ENCODE data around the gene CD55.

CD55 gene

GRCh38 chr1:207311888-207312603 is 9.4 kb upstream of the CD55 start:
- no peak for TF ChIP-seq CTCF (IDR thresholded peaks at IDR 0.05; ENCODE audit: insufficient read depth, low read depth, low read length, missing control alignments)
- no peak for DNase-seq (ENCODE audit: low read depth)
- H3K4me3 ChIP-seq (ENCODE audit: low read length), result no peak overlapping the region

GRCh38 chr1:207312604-207312920 is 8.9 kb upstream of the CD55 start:
- TF ChIP-seq CTCF (IDR thresholded peaks at IDR 0.05; ENCODE audit: insufficient read depth, low read depth, low read length, missing control alignments), result no peak
- no peak overlapping the region for H3K4me3 ChIP-seq (ENCODE audit: low read length)

GRCh38 chr1:207313131-207313530 is 8.3 kb upstream of the CD55 start:
- no peak overlapping the region for H3K4me3 ChIP-seq (ENCODE audit: low read length)
- TF ChIP-seq CTCF (IDR thresholded peaks at IDR 0.05; ENCODE audit: insufficient read depth, low read depth, low read length, missing control alignments), result no peak
- DNase-seq (ENCODE audit: low read depth), result peak; percentile 44

More at GRCh38 chr1:207312604-207312920, 8.9 kb upstream of the CD55 start:
- no peak for DNase-seq (ENCODE audit: low read depth)

GRCh38 chr1:207314816-207315215 is 6.7 kb upstream of the CD55 start:
- DNase-seq (ENCODE audit: low read depth), result no peak
- TF ChIP-seq CTCF (IDR thresholded peaks at IDR 0.05; ENCODE audit: insufficient read depth, low read depth, low read length, missing control alignments), result no peak

GRCh38 chr1:207315435-207315834 is 6.0 kb upstream of the CD55 start:
- TF ChIP-seq CTCF (IDR thresholded peaks at IDR 0.05; ENCODE audit: insufficient read depth, low read depth, low read length, missing control alignments), result no peak
- H3K4me3 ChIP-seq (ENCODE audit: low read length), result no peak overlapping the region

More at GRCh38 chr1:207314816-207315215, 6.7 kb upstream of the CD55 start:
- no peak overlapping the region for H3K4me3 ChIP-seq (ENCODE audit: low read length)

GRCh38 chr1:207316141-207316540 is 5.3 kb upstream of the CD55 start:
- TF ChIP-seq CTCF (IDR thresholded peaks at IDR 0.05; ENCODE audit: insufficient read depth, low read depth, low read length, missing control alignments), result peak; percentile 33
- peak; percentile 49 for DNase-seq (ENCODE audit: low read depth)
- H3K4me3 ChIP-seq (ENCODE audit: low read length), result no peak overlapping the region

More at GRCh38 chr1:207315435-207315834, 6.0 kb upstream of the CD55 start:
- DNase-seq (ENCODE audit: low read depth), result no peak
